HS-27A (cell line): ENCODE measurements around the gene THBS2.

Source experiments
- DNase-seq: peaks from one replicate; pipeline ENCODE4 v3.0.0-alpha.2; 2012; ENCODE audit warnings: low read depth, missing footprints

The THBS2 gene

GRCh38 chr6:169249057-169249456, 4.6 kb downstream of the THBS2 start:
- DNase-seq = no peak

- no peak for DNase-seq
Measured at GRCh38 chr6:169248521-169248971, 5.1 kb downstream of the THBS2 start.

- DNase-seq = no peak
Measured at GRCh38 chr6:169247991-169248390, 5.7 kb downstream of the THBS2 start.

GRCh38 chr6:169247419-169247818, 6.2 kb downstream of the THBS2 start:
- DNase-seq = no peak

GRCh38 chr6:169246445-169246844, 7.2 kb downstream of the THBS2 start:
- DNase-seq = no peak

GRCh38 chr6:169244684-169245383, 8.8 kb downstream of the THBS2 start:
- no peak for DNase-seq

- DNase-seq = no peak
Measured at GRCh38 chr6:169243661-169244060, 10.0 kb downstream of the THBS2 start.

GRCh38 chr6:169243186-169243585, 10.5 kb downstream of the THBS2 start:
- no peak for DNase-seq

GRCh38 chr6:169241688-169242350, 11.8 kb downstream of the THBS2 start:
- DNase-seq = no peak

GRCh38 chr6:169240591-169241390, 12.9 kb downstream of the THBS2 start:
- DNase-seq = no peak

GRCh38 chr6:169240125-169240524, 13.5 kb downstream of the THBS2 start:
- DNase-seq = no peak

GRCh38 chr6:169239181-169239580, 14.5 kb downstream of the THBS2 start:
- DNase-seq = no peak

- no peak for DNase-seq
Measured at GRCh38 chr6:169238766-169239165, 14.9 kb downstream of the THBS2 start.

GRCh38 chr6:169237496-169238134, 16.0 kb downstream of the THBS2 start:
- DNase-seq = no peak

GRCh38 chr6:169236988-169237387, 16.7 kb downstream of the THBS2 start:
- DNase-seq = no peak

GRCh38 chr6:169236545-169236944, 17.1 kb downstream of the THBS2 start:
- DNase-seq = no peak

- no peak for DNase-seq
Measured at GRCh38 chr6:169235286-169235685, 18.4 kb downstream of the THBS2 start.

- no peak for DNase-seq
Measured at GRCh38 chr6:169234634-169235033, 19.0 kb downstream of the THBS2 start.

- no peak for DNase-seq
Measured at GRCh38 chr6:169233832-169234231, 19.8 kb downstream of the THBS2 start.

GRCh38 chr6:169233181-169233580, 20.5 kb downstream of the THBS2 start:
- DNase-seq = no peak

- no peak for DNase-seq
Measured at GRCh38 chr6:169232507-169232931, 21.1 kb downstream of the THBS2 start.

GRCh38 chr6:169231790-169232506, 21.7 kb downstream of the THBS2 start:
- DNase-seq = no peak
